Transverse colon (tissue), 4 donors: ENCODE results near the gene RGS6. TPM values are rescaled to one million over a fixed set of nuclear protein-coding genes. Genes with fewer than 3 reads are reported as not detected.
A peak's percentile ranks its signal among the peaks of the same experiment; 100 is the strongest.

Source experiments
- DNase-seq: peaks from one replicate; pipeline ENCODE4 v3.0.0-alpha.2; 2019
- H3K27ac ChIP-seq, 4 donors: fragments of 200-600 bp; sonication (generic); 2 replicates each; pipeline ENCODE4 v1.5.1; 2016 to 2018; ENCODE audit warnings: inconsistent platforms in 4 of 4
- H3K27me3 ChIP-seq: fragments of 200-600 bp; sonication (generic); 2 replicates; pipeline ENCODE4 v1.5.1; 2017; ENCODE audit warnings: inconsistent platforms
- H3K36me3 ChIP-seq, 4 donors: fragments of 200-600 bp; sonication (generic); 2 replicates each; pipeline ENCODE4 v1.5.1; 2017 to 2019; ENCODE audit warnings: inconsistent platforms in 4 of 4
- H3K4me1 ChIP-seq, 4 donors: fragments of 200-600 bp; sonication (generic); 2 replicates each; pipeline ENCODE4 v1.5.1; 2017 to 2020; ENCODE audit warnings: inconsistent platforms in 4 of 4
- H3K4me3 ChIP-seq, 4 donors: fragments of 200-600 bp; sonication (generic); 1 replicate in 1 of 4; 2 replicates in 3 of 4; pipeline versions ENCODE4 v1.5.1 to v1.6.1; 2017 to 2019; ENCODE audit warnings: inconsistent platforms in 4 of 4
- H3K9me3 ChIP-seq, 2 donors: fragments of 200-600 bp; sonication (generic); 2 replicates each; pipeline ENCODE4 v1.5.1; 2017 to 2019; ENCODE audit warnings: inconsistent platforms in 2 of 2
- CTCF ChIP-seq, 5 experiments: fragments of 200-600 bp in 3 of 5; fragments of 450-650 bp in 2 of 5; sonication (generic) in 3 of 5; IDR thresholded peaks; 1 replicate in 2 of 5; 2 replicates in 3 of 5; pipeline ENCODE4 v1.5.1; 2016 to 2017; ENCODE audit warnings: antibody characterized with exemption in 5 of 5, inconsistent platforms in 3 of 5, mild to moderate bottlenecking in 2 of 5, moderate library complexity in 1 of 5
- EP300 ChIP-seq: sonication (generic); formaldehyde crosslinking; IDR thresholded peaks from one replicate; pipeline ENCODE4 v1.6.1; 2017; ENCODE audit warnings: antibody characterized with exemption, low read depth
- POLR2A ChIP-seq: fragments of 450-650 bp; IDR thresholded peaks from one replicate; pipeline ENCODE4 v1.6.1; 2016; ENCODE audit warnings: antibody characterized with exemption, mild to moderate bottlenecking, moderate library complexity
- POLR2AphosphoS5 ChIP-seq, 3 donors: sonication (generic); formaldehyde crosslinking; IDR thresholded peaks; one replicate each; pipeline ENCODE4 v1.6.1; 2016; ENCODE audit warnings: antibody characterized with exemption in 3 of 3
- WGBS, 2 donors: methylation state at CpG; one replicate each; pipeline ENCODE4 v1.1.5; 2018; ENCODE audit warnings: low coverage in 1 of 2; 5-methylcytosine and 5-hydroxymethylcytosine counted together
- in situ Hi-C, 4 donors: fragments of 200-750 bp; cut with MboI; loops; one replicate each; pipeline versions ENCODE4 v1.15.0 to v1.15.1; 2017; ENCODE audit warnings: low sequenced_read_pairs in 3 of 4, low pct_ligation_motif_present in 1 of 4, low pct_unique_long_range_greater_than_20kb in 1 of 4
- intact Hi-C: fragments of 100-400 bp; cut with DNase I; formaldehyde crosslinking; loops from one replicate; pipeline ENCODE4 v1.15.1; 2023; ENCODE audit warnings: low total_unique reads
- total RNA-seq, 4 donors: library from RNA; depleted of rRNA; stranded (reverse); fragments of >200 nt; gene quantifications; one replicate each; pipeline ENCODE4 v1.1.0, GENCODE V29; 2016

The RGS6 gene
- total RNA-seq, 4 donors from 2014 or later: 0.41 to 0.48 TPM; not detected in 2

- in situ Hi-C loops: loop anchor here (5.0 to 10.0 kb wide), 3 partner anchors 381 to 431 kb away; partner anchors contain the start of gene DPF3 (in 1 of the 4)
- WGBS, 2 donors: 81 to 93% methylated on average over 2 to 3 of the region's 3 CpGs
- TF ChIP-seq POLR2A (no peak), POLR2AphosphoS5 (IDR thresholded peaks at IDR 0.05) (no peak), CTCF (IDR thresholded peaks at IDR 0.05) (no peak), EP300 (no peak)
- Histone ChIP-seq H3K4me1 (no peaks in the 10 kb centered on the region), H3K4me3 (no peak overlapping the region), H3K9me3 (no peaks in the 10 kb centered on the region), H3K27ac (no peak overlapping the region), H3K27me3 (no peaks in the 10 kb centered on the region), H3K36me3 (no peaks in the 10 kb centered on the region)
- DNase-seq: no peak
- intact Hi-C loops: no loop called here
Measured at GRCh38 chr14:72513346-72513745, 581.1 kb downstream of the RGS6 start.

DNA sequence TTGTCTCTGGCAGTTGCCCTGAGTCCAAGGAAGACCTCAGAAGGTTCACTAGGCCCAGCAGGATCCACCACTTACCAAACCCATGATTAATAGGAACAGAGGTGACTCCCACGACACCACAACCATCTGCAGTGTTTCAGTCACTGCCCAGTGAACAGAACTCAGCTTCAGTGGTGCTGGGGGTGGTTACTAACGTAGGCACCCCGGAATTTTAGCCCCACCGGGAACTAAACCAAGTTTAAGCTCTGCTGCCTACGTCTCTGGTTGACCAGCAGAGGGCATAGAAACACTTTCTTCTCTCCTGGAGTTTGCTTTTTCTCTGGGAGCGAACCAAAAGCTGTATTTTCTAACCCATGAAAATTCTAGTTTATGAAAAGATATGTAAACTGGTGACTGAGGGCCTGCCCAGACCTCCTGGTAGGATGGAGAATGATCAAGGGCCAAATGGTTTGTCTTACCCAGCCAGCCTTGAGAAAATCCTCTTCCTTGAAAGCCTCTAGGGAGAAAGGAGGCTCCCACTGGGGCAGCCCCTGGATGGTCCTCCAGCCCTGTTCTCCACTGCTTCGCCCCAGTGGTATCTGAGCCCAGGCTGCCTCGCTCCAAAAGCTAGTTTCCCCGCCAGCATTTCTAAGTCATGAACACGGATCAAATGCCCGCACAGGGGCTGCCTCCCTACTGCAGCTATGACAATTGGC lies 581.9 kb downstream of the RGS6 start:
- no peaks in the 10 kb centered on the region for H3K27me3 ChIP-seq
- H3K4me3 ChIP-seq: no peak overlapping the region
- H3K4me1 ChIP-seq: no peaks in the 10 kb centered on the region
- H3K9me3 ChIP-seq: no peaks in the 10 kb centered on the region
- no peak overlapping the region for H3K27ac ChIP-seq
- intact Hi-C loops: no loop called here
- WGBS, 2 donors: 0 to 39% methylated on average over 1 to 11 of the region's 11 CpGs
- no peak for TF ChIP-seq POLR2A
- peak; percentile 40 to 57 (median 47) for TF ChIP-seq CTCF (IDR thresholded peaks at IDR 0.05)
- in situ Hi-C loops: loop anchor here (5.0 to 10.0 kb wide), 3 partner anchors 381 to 431 kb away; partner anchors contain the start of gene DPF3 (in 1 of the 4)
- H3K36me3 ChIP-seq: no peaks in the 10 kb centered on the region
- no peak for DNase-seq

GRCh38 chr14:72514660-72515025 lies 582.4 kb downstream of the RGS6 start:
- Histone ChIP-seq H3K27me3 (no peaks in the 10 kb centered on the region), H3K36me3 (no peaks in the 10 kb centered on the region), H3K4me1 (no peaks in the 10 kb centered on the region), H3K9me3 (no peaks in the 10 kb centered on the region), H3K4me3 (no peak overlapping the region), H3K27ac (no peak overlapping the region)
- TF ChIP-seq POLR2AphosphoS5 (IDR thresholded peaks at IDR 0.05) (no peak), EP300 (no peak), POLR2A (no peak), CTCF (IDR thresholded peaks at IDR 0.05) (no peak)
- 40 to 86% methylated on average over 1 to 2 of the region's 5 CpGs for WGBS, 2 donors
- in situ Hi-C loops (loop anchor here (5.0 to 10.0 kb wide), 3 partner anchors 380 to 430 kb away; partner anchors contain the start of gene DPF3 (in 1 of the 4)), intact Hi-C loops (no loop called here)
- DNase-seq: no peak

GRCh38 chr14:72515779-72516770 lies 583.8 kb downstream of the RGS6 start:
- WGBS, 2 donors: 83% methylated on average over 11 of the region's 11 CpGs; no CpG with 5 or more reads in 1 of the 2 donors
- intact Hi-C loops: loop anchor here (2.0 kb wide), 2 partner anchors 389 to 433 kb away; no protein-coding TSS in a partner anchor
- no peak for TF ChIP-seq CTCF (IDR thresholded peaks at IDR 0.05)
- TF ChIP-seq EP300: no peak
- no peak for TF ChIP-seq POLR2AphosphoS5 (IDR thresholded peaks at IDR 0.05)
- Histone ChIP-seq H3K9me3 (no peaks in the 10 kb centered on the region), H3K4me3 (no peak overlapping the region), H3K36me3 (no peaks in the 10 kb centered on the region), H3K27me3 (no peaks in the 10 kb centered on the region), H3K27ac (no peak overlapping the region), H3K4me1 (no peaks in the 10 kb centered on the region)
- no peak for DNase-seq
- in situ Hi-C loops: loop anchor here in 3 of 4 donors (10.0 kb wide), 2 partner anchors 379 to 429 kb away; partner anchors contain the start of gene DPF3 (in 1 of the 3)
